GM12892 (cell line): Measurements from ENCODE around the gene AK9.

ENCODE experiments used
- POLR2AphosphoS5 ChIP-seq: IDR thresholded peaks from 2 replicates; pipeline ENCODE4 v1.6.1; 2011; ENCODE audit warnings: low read depth, low read length, control low read depth
- TAF1 ChIP-seq: IDR thresholded peaks from 2 replicates; pipeline ENCODE4 v1.6.1; 2011; ENCODE audit warnings: low read depth, mild to moderate bottlenecking, control low read depth, low read length, borderline replicate concordance

DNA sequence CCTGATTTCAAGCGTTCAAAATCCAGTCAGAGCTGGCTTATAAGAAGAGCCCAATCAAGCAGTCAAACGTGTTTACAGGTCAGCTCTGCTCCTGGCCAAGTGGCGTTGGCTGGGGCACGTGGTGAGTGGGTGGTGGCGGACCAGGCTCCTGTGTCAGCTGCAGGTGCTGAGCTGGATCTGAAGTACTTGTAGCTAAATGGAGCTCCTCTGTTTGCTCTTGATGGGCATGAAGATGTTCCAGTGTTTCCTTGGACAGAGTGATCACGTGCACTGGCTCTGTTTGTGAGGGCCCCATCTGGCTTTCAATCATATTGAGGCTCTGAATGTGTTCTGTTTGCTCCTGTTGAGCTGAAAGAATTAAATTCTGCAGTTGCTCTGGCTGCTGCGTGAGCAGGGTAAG lies 225.2 kb downstream of the AK9 start:
- TF ChIP-seq POLR2AphosphoS5 (no peak), TAF1 (no peak)
